ENCODE data around the gene PTOV1.

Gene PTOV1

GRCh38 chr19:49840736-49841249, 10.2 kb upstream of the PTOV1 start:
- in situ Hi-C loops (cut with HindIII; ENCODE audit: low sequenced_read_pairs), result no loop called here

GRCh38 chr19:49843265-49843664, 7.7 kb upstream of the PTOV1 start:
- in situ Hi-C loops (cut with HindIII; ENCODE audit: low sequenced_read_pairs), result no loop called here

GRCh38 chr19:49844138-49845095, 6.5 kb upstream of the PTOV1 start:
- in situ Hi-C loops (cut with HindIII; ENCODE audit: low sequenced_read_pairs), result no loop called here

GRCh38 chr19:49845414-49845813, 5.5 kb upstream of the PTOV1 start:
- in situ Hi-C loops (cut with HindIII; ENCODE audit: low sequenced_read_pairs), result no loop called here

GRCh38 chr19:49846408-49846807, 4.6 kb upstream of the PTOV1 start:
- in situ Hi-C loops (cut with HindIII; ENCODE audit: low sequenced_read_pairs), result no loop called here

- in situ Hi-C loops (cut with HindIII; ENCODE audit: low sequenced_read_pairs), result no loop called here
These were observed 2.9 kb upstream of the PTOV1 start for GRCh38 chr19:49847731-49848696.

GRCh38 chr19:49848938-49849337, 2.0 kb upstream of the PTOV1 start:
- in situ Hi-C loops (cut with HindIII; ENCODE audit: low sequenced_read_pairs), result no loop called here

- in situ Hi-C loops (cut with HindIII; ENCODE audit: low sequenced_read_pairs), result no loop called here
These were observed 1.3 kb upstream of the PTOV1 start for GRCh38 chr19:49849433-49850220.

GRCh38 chr19:49850221-49850486, 805 bp upstream of the PTOV1 start:
- in situ Hi-C loops (cut with HindIII; ENCODE audit: low sequenced_read_pairs), result no loop called here

GRCh38 chr19:49851456-49852259, 699 bp downstream of the PTOV1 start:
- in situ Hi-C loops (cut with HindIII; ENCODE audit: low sequenced_read_pairs), result no loop called here

GRCh38 chr19:49852631-49853126, 1.7 kb downstream of the PTOV1 start:
- in situ Hi-C loops (cut with HindIII; ENCODE audit: low sequenced_read_pairs), result no loop called here

GRCh38 chr19:49853852-49854377, 3.0 kb downstream of the PTOV1 start:
- in situ Hi-C loops (cut with HindIII; ENCODE audit: low sequenced_read_pairs), result no loop called here

- in situ Hi-C loops (cut with HindIII; ENCODE audit: low sequenced_read_pairs), result no loop called here
These were observed 3.7 kb downstream of the PTOV1 start for GRCh38 chr19:49854378-49855263.

GRCh38 chr19:49855277-49855675, 4.3 kb downstream of the PTOV1 start:
- in situ Hi-C loops (cut with HindIII; ENCODE audit: low sequenced_read_pairs), result no loop called here

GRCh38 chr19:49855676-49856573, 5.0 kb downstream of the PTOV1 start:
- in situ Hi-C loops (cut with HindIII; ENCODE audit: low sequenced_read_pairs), result no loop called here

GRCh38 chr19:49856574-49857021, 5.6 kb downstream of the PTOV1 start:
- in situ Hi-C loops (cut with HindIII; ENCODE audit: low sequenced_read_pairs), result no loop called here

GRCh38 chr19:49857061-49857837, 6.3 kb downstream of the PTOV1 start:
- in situ Hi-C loops (cut with HindIII; ENCODE audit: low sequenced_read_pairs), result no loop called here

All from DLD1 (cell line).